ENCODE data around the gene HSDL2.

GRCh38 chr9:112520656-112521055 lies 140.7 kb downstream of the HSDL2 start:
- TF ChIP-seq POLR2A (IDR thresholded peaks at IDR 0.05) (no peak), CTCF (IDR thresholded peaks at IDR 0.05) (no peak)
